ENCODE results near the gene PEX7. TPM values are rescaled to one million over a fixed set of nuclear protein-coding genes. Genes with fewer than 3 reads are reported as not detected.

The PEX7 gene
- total and polyA plus RNA-seq, 2 of the 8 experiments (the other 6 are each of a cell fraction or from before 2014, with no cell fraction given): 6.4 to 11.0 TPM

Small RNAs within 50 kb of the gene (small RNA-seq; reads per million reads assigned to genes)
- gene RF00019 (ENCODE audit: insufficient read depth): not detected
- not detected for gene RF00443 (ENCODE audit: insufficient read depth)

Other genes starting within 250 kb of the PEX7 start
- 2.4 and 2.6 TPM in 2 replicates for gene MAP3K5, start 30.1 kb upstream of the PEX7 start, total RNA-seq (2021; fragmentation: NEBNext Ultra II Directional; extraction: Animal tissue kit (Norgen Biotek cat#: 25700))
- gene MAP3K5, start 30.1 kb upstream of the PEX7 start, polyA plus RNA-seq (2011; rRNA removed): 0.41 and 0.63 TPM in 2 replicates
- 0.39 and 0.57 TPM in 2 replicates for gene SLC35D3, start 99.7 kb downstream of the PEX7 start, total RNA-seq (2021; fragmentation: NEBNext Ultra II Directional; extraction: Animal tissue kit (Norgen Biotek cat#: 25700))
- gene SLC35D3, start 99.7 kb downstream of the PEX7 start, polyA plus RNA-seq (2011; rRNA removed): 0.27 and 0.74 TPM in 2 replicates
- gene IL20RA, start 222.4 kb downstream of the PEX7 start, total RNA-seq (2021; fragmentation: NEBNext Ultra II Directional; extraction: Animal tissue kit (Norgen Biotek cat#: 25700)): 1.5 and 1.7 TPM in 2 replicates
- gene IL20RA, start 222.4 kb downstream of the PEX7 start, polyA plus RNA-seq (2011; rRNA removed): 1.2 and 1.3 TPM in 2 replicates

Measured in H1 (cell line).